GM21390 (cell line): ENCODE data around the gene CDH18.

Source experiments
- ATAC-seq: cut with Tn5 transposase; IDR thresholded peaks from one replicate; pipeline ENCODE4 v1.9.1; 2021; ENCODE audit not compliant: unreplicated experiment

The CDH18 gene

GRCh38 chr5:19608444-19609002, 379.5 kb downstream of the CDH18 start:
- no peak for ATAC-seq

- no peak for ATAC-seq
Observed at GRCh38 chr5:19605846-19606407, 382.1 kb downstream of the CDH18 start.

GRCh38 chr5:19584131-19584530, 403.9 kb downstream of the CDH18 start:
- no peak for ATAC-seq

GRCh38 chr5:19577882-19578281, 410.1 kb downstream of the CDH18 start:
- ATAC-seq: no peak

GRCh38 chr5:19568004-19568403, 420.0 kb downstream of the CDH18 start:
- ATAC-seq: no peak

GRCh38 chr5:19565466-19565865, 422.5 kb downstream of the CDH18 start:
- no peak for ATAC-seq

GRCh38 chr5:19564036-19564435, 424.0 kb downstream of the CDH18 start:
- no peak for ATAC-seq

- no peak for ATAC-seq
Observed at GRCh38 chr5:19555876-19556275, 432.1 kb downstream of the CDH18 start.

GRCh38 chr5:19555436-19555835, 432.6 kb downstream of the CDH18 start:
- ATAC-seq: no peak

GRCh38 chr5:19554524-19554923, 433.5 kb downstream of the CDH18 start:
- ATAC-seq: no peak

- no peak for ATAC-seq
Observed at GRCh38 chr5:19547640-19548039, 440.4 kb downstream of the CDH18 start.

GRCh38 chr5:19546521-19546920, 441.5 kb downstream of the CDH18 start:
- no peak for ATAC-seq

GRCh38 chr5:19538607-19539006, 449.4 kb downstream of the CDH18 start:
- ATAC-seq: no peak

- ATAC-seq: no peak
Observed at GRCh38 chr5:19536387-19536786, 451.6 kb downstream of the CDH18 start.

- no peak for ATAC-seq
Observed at GRCh38 chr5:19534751-19535150, 453.2 kb downstream of the CDH18 start.

- no peak for ATAC-seq
Observed at GRCh38 chr5:19532936-19533335, 455.1 kb downstream of the CDH18 start.

GRCh38 chr5:19531374-19531952, 456.5 kb downstream of the CDH18 start:
- no peak for ATAC-seq

- ATAC-seq: no peak
Observed at GRCh38 chr5:19519448-19519847, 468.6 kb downstream of the CDH18 start.

- ATAC-seq: no peak
Observed at GRCh38 chr5:19498852-19499251, 489.1 kb downstream of the CDH18 start.

- no peak for ATAC-seq
Observed at GRCh38 chr5:19497229-19497815, 490.7 kb downstream of the CDH18 start.

- ATAC-seq: no peak
Observed at GRCh38 chr5:19496056-19496455, 491.9 kb downstream of the CDH18 start.

GRCh38 chr5:19492861-19493260, 495.1 kb downstream of the CDH18 start:
- no peak for ATAC-seq
